Nephron progenitor cell (in vitro differentiated cells): ENCODE data around the gene GTSE1.
A peak's percentile ranks its signal among the peaks of the same experiment; 100 is the strongest.

ENCODE experiments used
- DNase-seq: peaks from one replicate; pipeline ENCODE4 v3.0.0; 2021
- H3K27ac Mint-ChIP-seq: 2 replicates; pipeline ENCODE4 v1.8.0; 2021; ENCODE audit warnings: mild to moderate bottlenecking, moderate library complexity, mixed read lengths
- H3K27me3 Mint-ChIP-seq: 2 replicates; pipeline ENCODE4 v1.8.0; 2021; ENCODE audit warnings: mild to moderate bottlenecking, low read depth, mixed read lengths; ENCODE audit not compliant: poor library complexity
- H3K36me3 Mint-ChIP-seq: 2 replicates; pipeline ENCODE4 v1.8.0; 2021; ENCODE audit warnings: low read depth, mixed read lengths
- H3K4me1 Mint-ChIP-seq: 2 replicates; pipeline ENCODE4 v1.8.0; 2021; ENCODE audit warnings: mixed read lengths
- H3K4me3 Mint-ChIP-seq: 2 replicates; pipeline ENCODE4 v1.8.0; 2021; ENCODE audit warnings: mild to moderate bottlenecking, moderate library complexity, mixed read lengths
- H3K9me3 Mint-ChIP-seq: 2 replicates; pipeline ENCODE4 v1.8.0; 2021; ENCODE audit warnings: mild to moderate bottlenecking, moderate library complexity, mixed read lengths
- CTCF ChIP-seq: fragments of 200-600 bp; sonication (generic); IDR thresholded peaks from 2 replicates; pipeline ENCODE4 v1.5.0; 2021; ENCODE audit warnings: antibody characterized with exemption

The GTSE1 gene

GRCh38 chr22:46355996-46356471, 59.4 kb downstream of the GTSE1 start:
- no peak for TF ChIP-seq CTCF
- peaks cover 7% of the 10 kb centered on the region for H3K9me3 Mint-ChIP-seq
- H3K36me3 Mint-ChIP-seq: peaks cover 41% of the 10 kb centered on the region
- peaks cover 5% of the 10 kb centered on the region for H3K4me1 Mint-ChIP-seq
- DNase-seq: no peak
- no peak overlapping the region for H3K27ac Mint-ChIP-seq
- H3K27me3 Mint-ChIP-seq: no peaks in the 10 kb centered on the region
- no peak overlapping the region for H3K4me3 Mint-ChIP-seq

- H3K27ac Mint-ChIP-seq: no peak overlapping the region
- DNase-seq: no peak
- no peak for TF ChIP-seq CTCF
- peaks cover 14% of the 10 kb centered on the region for H3K9me3 Mint-ChIP-seq
- peaks cover 5% of the 10 kb centered on the region for H3K4me1 Mint-ChIP-seq
- no peaks in the 10 kb centered on the region for H3K27me3 Mint-ChIP-seq
- peaks cover 47% of the 10 kb centered on the region for H3K36me3 Mint-ChIP-seq
- H3K4me3 Mint-ChIP-seq: no peak overlapping the region
Observed at GRCh38 chr22:46356496-46357480, 60.1 kb downstream of the GTSE1 start.

- Mint-ChIP-seq H3K9me3 (peaks cover 14% of the 10 kb centered on the region), H3K4me3 (no peak overlapping the region), H3K36me3 (peaks cover 44% of the 10 kb centered on the region), H3K27me3 (no peaks in the 10 kb centered on the region), H3K27ac (no peak overlapping the region), H3K4me1 (peaks cover 8% of the 10 kb centered on the region)
- no peak for DNase-seq
- TF ChIP-seq CTCF: no peak
Observed at GRCh38 chr22:46357711-46358520, 61.2 kb downstream of the GTSE1 start.

GRCh38 chr22:46358766-46359165, 62.1 kb downstream of the GTSE1 start:
- no peak for DNase-seq
- TF ChIP-seq CTCF: no peak
- no peaks in the 10 kb centered on the region for H3K27me3 Mint-ChIP-seq
- peaks cover 44% of the 10 kb centered on the region for H3K36me3 Mint-ChIP-seq
- peaks cover 8% of the 10 kb centered on the region for H3K4me1 Mint-ChIP-seq
- H3K9me3 Mint-ChIP-seq: peaks cover 14% of the 10 kb centered on the region
- H3K27ac Mint-ChIP-seq: peak overlapping the region; percentile 67
- no peak overlapping the region for H3K4me3 Mint-ChIP-seq

GRCh38 chr22:46359362-46359761, 62.7 kb downstream of the GTSE1 start:
- Mint-ChIP-seq H3K27ac (no peak overlapping the region), H3K4me1 (peaks cover 8% of the 10 kb centered on the region), H3K27me3 (no peaks in the 10 kb centered on the region), H3K9me3 (peaks cover 14% of the 10 kb centered on the region), H3K4me3 (no peak overlapping the region), H3K36me3 (peaks cover 44% of the 10 kb centered on the region)
- TF ChIP-seq CTCF: no peak
- no peak for DNase-seq
